K562 (cell line): Measurements from ENCODE around the gene FUNDC2. TPM values are rescaled to one million over a fixed set of nuclear protein-coding genes. Genes with fewer than 3 reads are reported as not detected.

ENCODE experiments used
- CHD2 ChIP-seq: IDR thresholded peaks from 2 replicates; pipeline ENCODE4 v1.6.1; 2011; ENCODE audit warnings: low read depth, low read length
- ETV1 ChIP-seq: fragments of 450-650 bp; conservative IDR thresholded peaks from 2 replicates; pipeline ENCODE4 v1.6.1; 2016; ENCODE audit warnings: missing genetic modification characterization, control low read depth, low read depth, missing compliant biosample characterization
- FIP1L1 ChIP-seq: fragments of 200-400 bp; formaldehyde crosslinking; IDR thresholded peaks from 2 replicates; pipeline ENCODE4 v1.6.1; 2018; ENCODE audit warnings: mild to moderate bottlenecking, low read depth, low read length; ENCODE audit not compliant: poor library complexity, severe bottlenecking
- MCM2 ChIP-seq: fragments of 450-650 bp; IDR thresholded peaks from 2 replicates; pipeline ENCODE4 v1.6.1; 2017; ENCODE audit warnings: low read depth, mild to moderate bottlenecking
- NR2C2 ChIP-seq, 2 experiments: fragments of 200-800 bp in 1 of 2; sonication (Bioruptor generic) in 1 of 2; sonication (generic) in 1 of 2; formaldehyde crosslinking in 1 of 2; IDR thresholded peaks; 2 replicates each; pipeline versions ENCODE4 v1.6.1 to v1.8.0; 2016 to 2022; ENCODE audit warnings: mild to moderate bottlenecking in 1 of 2, missing compliant biosample characterization in 1 of 2, missing genetic modification characterization in 1 of 2, missing genetic modification reagents in 1 of 2
- PCBP1 ChIP-seq: fragments of 200-400 bp; formaldehyde crosslinking; IDR thresholded peaks from 2 replicates; pipeline ENCODE4 v1.6.1; 2018; ENCODE audit warnings: mild to moderate bottlenecking, low read depth, low read length; ENCODE audit not compliant: poor library complexity, severe bottlenecking
- PHF20 ChIP-seq: fragments of 450-650 bp; IDR thresholded peaks from 2 replicates; pipeline ENCODE4 v1.6.1; 2018; ENCODE audit not compliant: partially characterized antibody
- SMARCA4 ChIP-seq: fragments of 450-650 bp; IDR thresholded peaks from 2 replicates; pipeline ENCODE4 v1.6.1; 2016
- SPI1 ChIP-seq: IDR thresholded peaks from 2 replicates; pipeline ENCODE4 v1.6.1; 2011; ENCODE audit warnings: low read depth, low read length, control low read depth, borderline replicate concordance
- STAG1 ChIP-seq: sonication (generic); formaldehyde crosslinking; IDR thresholded peaks from 2 replicates; pipeline ENCODE4 v1.5.0; 2020; ENCODE audit warnings: missing genetic modification reagents, borderline replicate concordance
- ZKSCAN8 ChIP-seq: fragments of 200-800 bp; sonication (Bioruptor generic); IDR thresholded peaks from 2 replicates; pipeline ENCODE4 v1.6.1; 2016; ENCODE audit warnings: missing genetic modification characterization, missing compliant biosample characterization
- ZNF717 ChIP-seq: fragments of 250-450 bp; sonication (Bioruptor Pico); IDR thresholded peaks from 2 replicates; pipeline ENCODE4 v1.5.0; 2021
- polyA plus RNA-seq, 8 experiments: library from polyadenylated mRNA; depleted of rRNA in 4 of 8; stranded (reverse) in 5 of 8; unstranded in 3 of 8; fragments of >200 nt; fragmentation: Nextera tagmentation in 2 of 8; fragmentation: Illumina TruSeq in 1 of 8; extraction: Ambion mirVana in 2 of 8; extraction: Trizol in 1 of 8; gene quantifications; 2 replicates each; pipeline versions ENCODE4 v1.2.1 to v1.2.3, GENCODE V29; 2011 to 2014; ENCODE audit warnings: inconsistent platforms in 1 of 8, missing spikeins in 1 of 8
- total RNA-seq, 7 experiments: library from RNA; depleted of rRNA in 6 of 7; stranded (reverse); fragments of >200 nt in 6 of 7; fragmentation: Illumina TruSeq in 2 of 7; extraction: Trizol in 2 of 7; gene quantifications; 2 replicates each; pipeline versions ENCODE4 v1.2.1 to v1.2.3, GENCODE V29; 2011 to 2021; ENCODE audit warnings: low replicate concordance in 1 of 7
- TF ChIP-seq, protein P1 (sequence below), 2 experiments: fragments of 450-650 bp; IDR thresholded peaks; 2 replicates each; pipeline ENCODE4 v1.6.1; 2016; ENCODE audit warnings: mild to moderate bottlenecking in 2 of 2, borderline replicate concordance in 1 of 2, low read depth in 1 of 2, moderate library complexity in 1 of 2
- TF ChIP-seq, protein P2 (sequence below): fragments of 250-450 bp; sonication (Bioruptor Pico); IDR thresholded peaks from 2 replicates; pipeline ENCODE4 v1.5.0; 2021; ENCODE audit warnings: mild to moderate bottlenecking, borderline replicate concordance

Gene FUNDC2
- total and polyA plus RNA-seq, 9 of the 15 experiments (the other 6 are each of a cell fraction or from before 2014, with no cell fraction given) = 50.6 to 235 (median 123) TPM

DNA sequence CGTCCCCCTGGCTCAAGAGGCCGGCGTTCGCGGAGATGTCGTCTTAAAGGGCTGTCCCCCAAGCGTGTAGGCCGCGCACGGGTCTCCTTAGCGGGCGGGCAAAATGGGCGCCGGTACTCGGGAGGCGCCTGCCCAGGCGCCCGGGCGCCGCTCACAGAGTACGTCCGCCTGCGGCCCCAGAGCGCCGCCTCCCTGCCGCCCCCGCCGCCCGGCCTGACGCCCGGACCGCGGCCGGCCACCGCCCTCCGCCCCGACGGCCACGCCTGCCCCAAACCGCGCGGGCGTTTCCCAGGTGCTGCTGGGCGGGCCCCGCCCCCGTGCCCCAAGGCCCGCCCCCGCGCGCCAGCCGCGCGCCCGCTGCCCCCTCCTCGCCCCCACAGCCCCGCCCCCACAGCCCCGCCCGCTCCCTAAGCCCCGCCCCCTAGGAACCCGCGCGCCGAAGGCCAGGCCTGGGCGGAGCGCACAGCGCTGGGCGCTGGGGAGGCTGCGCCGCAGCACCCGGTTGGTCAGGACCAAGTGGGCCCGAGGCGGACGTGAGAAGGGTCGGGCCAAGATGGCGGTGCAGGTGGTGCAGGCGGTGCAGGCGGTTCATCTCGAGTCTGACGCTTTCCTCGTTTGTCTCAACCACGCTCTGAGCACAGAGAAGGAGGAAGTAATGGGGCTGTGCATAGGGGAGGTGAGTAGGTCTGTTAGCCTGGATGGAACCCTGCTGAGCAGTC, 44.5 kb downstream of the FUNDC2 start, which contains the start of the genes BRCC3, CMC4 and MTCP1 (continued):
- TF ChIP-seq, protein P1, sequence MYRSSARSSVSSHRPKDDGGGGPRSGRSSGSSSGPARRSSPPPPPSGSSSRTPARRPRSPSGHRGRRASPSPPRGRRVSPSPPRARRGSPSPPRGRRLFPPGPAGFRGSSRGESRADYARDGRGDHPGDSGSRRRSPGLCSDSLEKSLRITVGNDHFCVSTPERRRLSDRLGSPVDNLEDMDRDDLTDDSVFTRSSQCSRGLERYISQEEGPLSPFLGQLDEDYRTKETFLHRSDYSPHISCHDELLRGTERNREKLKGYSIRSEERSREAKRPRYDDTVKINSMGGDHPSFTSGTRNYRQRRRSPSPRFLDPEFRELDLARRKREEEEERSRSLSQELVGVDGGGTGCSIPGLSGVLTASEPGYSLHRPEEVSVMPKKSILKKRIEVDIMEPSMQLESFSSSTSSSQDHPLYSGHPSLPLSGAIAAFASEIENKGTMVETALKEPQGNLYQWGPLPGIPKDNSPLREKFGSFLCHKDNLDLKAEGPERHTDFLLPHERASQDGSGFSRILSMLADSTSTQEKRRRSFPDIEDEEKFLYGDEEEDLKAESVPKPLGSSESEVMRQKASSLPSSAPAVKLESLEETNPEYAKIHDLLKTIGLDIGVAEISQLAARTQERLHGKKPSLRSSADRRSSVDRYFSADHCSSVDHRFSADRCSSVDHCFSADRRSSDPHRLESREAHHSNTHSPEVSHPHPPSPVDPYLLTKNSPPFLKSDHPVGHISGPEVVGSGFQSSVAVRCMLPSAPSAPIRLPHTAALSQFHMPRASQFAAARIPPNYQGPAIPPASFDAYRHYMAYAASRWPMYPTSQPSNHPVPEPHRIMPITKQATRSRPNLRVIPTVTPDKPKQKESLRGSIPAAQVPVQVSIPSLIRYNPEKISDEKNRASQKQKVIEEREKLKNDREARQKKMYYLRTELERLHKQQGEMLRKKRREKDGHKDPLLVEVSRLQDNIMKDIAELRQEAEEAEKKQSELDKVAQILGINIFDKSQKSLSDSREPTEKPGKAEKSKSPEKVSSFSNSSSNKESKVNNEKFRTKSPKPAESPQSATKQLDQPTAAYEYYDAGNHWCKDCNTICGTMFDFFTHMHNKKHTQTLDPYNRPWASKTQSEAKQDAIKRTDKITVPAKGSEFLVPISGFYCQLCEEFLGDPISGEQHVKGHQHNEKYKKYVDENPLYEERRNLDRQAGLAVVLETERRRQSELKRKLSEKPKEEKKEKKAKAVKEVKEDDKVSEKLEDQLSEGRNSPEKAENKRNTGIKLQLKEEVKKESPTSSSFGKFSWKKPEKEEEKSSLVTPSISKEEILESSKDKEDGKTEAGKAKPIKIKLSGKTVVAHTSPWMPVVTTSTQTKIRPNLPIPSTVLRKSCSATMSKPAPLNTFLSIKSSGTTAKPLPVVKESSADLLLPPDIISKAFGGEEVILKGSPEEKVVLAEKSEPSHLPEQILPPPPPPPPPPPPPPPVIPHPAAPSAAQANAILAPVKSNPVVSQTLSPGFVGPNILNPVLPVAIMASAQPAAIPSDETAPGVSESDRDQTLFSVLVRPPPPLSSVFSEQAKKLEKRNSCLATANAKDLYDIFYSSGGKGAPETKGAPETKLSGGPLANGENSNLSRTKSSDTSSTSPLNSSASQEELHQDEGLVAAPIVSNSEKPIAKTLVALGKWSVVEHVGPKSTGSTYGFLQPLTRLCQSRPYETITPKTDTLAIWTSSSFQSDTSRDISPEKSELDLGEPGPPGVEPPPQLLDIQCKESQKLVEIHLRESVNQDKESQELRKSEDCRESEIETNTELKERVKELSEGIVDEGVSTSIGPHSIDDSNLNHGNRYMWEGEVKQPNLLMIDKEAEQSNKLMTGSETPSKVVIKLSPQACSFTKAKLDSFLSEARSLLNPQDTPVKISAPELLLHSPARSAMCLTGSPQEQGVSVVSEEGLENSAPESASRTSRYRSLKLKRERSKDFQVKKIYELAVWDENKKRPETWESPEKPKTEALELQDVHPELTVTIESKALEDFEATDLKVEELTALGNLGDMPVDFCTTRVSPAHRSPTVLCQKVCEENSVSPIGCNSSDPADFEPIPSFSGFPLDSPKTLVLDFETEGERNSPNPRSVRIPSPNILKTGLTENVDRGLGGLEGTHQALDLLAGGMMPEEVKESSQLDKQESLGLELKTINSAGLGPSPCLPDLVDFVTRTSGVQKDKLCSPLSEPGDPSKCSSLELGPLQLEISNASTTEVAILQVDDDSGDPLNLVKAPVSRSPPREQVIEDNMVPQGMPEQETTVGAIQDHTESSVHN (IDR thresholded peaks at IDR 0.05; ENCODE audit: borderline replicate concordance in 1 of 2, low read depth in 1 of 2) = no peak
- TF ChIP-seq ZNF717 (CRISPR knock-in tag) (no peak), PHF20 (peak; percentile 59), PCBP1 (no peak), STAG1 (CRISPR knock-in tag) (no peak), CHD2 (no peak), SMARCA4 (no peak), ZKSCAN8 (CRISPR knock-in tag) (no peak), NR2C2 (CRISPR knock-in tag; IDR thresholded peaks at IDR 0.05) (no peak), NR2C2 (tag; IDR thresholded peaks at IDR 0.05) (peak; percentile 27; the same call in 1 of the 2 replicates), SPI1 (no peak), MCM2 (no peak), FIP1L1 (no peak), ETV1 (tag) (no peak)
- TF ChIP-seq, protein P2, sequence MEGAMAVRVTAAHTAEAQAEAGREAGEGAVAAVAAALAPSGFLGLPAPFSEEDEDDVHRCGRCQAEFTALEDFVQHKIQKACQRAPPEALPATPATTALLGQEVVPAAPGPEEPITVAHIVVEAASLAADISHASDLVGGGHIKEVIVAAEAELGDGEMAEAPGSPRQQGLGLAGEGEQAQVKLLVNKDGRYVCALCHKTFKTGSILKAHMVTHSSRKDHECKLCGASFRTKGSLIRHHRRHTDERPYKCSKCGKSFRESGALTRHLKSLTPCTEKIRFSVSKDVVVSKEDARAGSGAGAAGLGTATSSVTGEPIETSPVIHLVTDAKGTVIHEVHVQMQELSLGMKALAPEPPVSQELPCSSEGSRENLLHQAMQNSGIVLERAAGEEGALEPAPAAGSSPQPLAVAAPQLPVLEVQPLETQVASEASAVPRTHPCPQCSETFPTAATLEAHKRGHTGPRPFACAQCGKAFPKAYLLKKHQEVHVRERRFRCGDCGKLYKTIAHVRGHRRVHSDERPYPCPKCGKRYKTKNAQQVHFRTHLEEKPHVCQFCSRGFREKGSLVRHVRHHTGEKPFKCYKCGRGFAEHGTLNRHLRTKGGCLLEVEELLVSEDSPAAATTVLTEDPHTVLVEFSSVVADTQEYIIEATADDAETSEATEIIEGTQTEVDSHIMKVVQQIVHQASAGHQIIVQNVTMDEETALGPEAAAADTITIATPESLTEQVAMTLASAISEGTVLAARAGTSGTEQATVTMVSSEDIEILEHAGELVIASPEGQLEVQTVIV = no peak
